Osteoblast (primary cell): Measurements from ENCODE around the gene MRGPRG. TPM values are rescaled to one million over a fixed set of nuclear protein-coding genes. Genes with fewer than 3 reads are reported as not detected.
"Not testable (repeated sequence)": the region's sequence is repeated elsewhere in the genome, so short reads cannot be mapped to it uniquely, and the experiment has no call there.

Experiments
- DNase-seq: peaks from one replicate; pipeline ENCODE4 v3.0.0; 2011; ENCODE audit warnings: low spot score, mixed read lengths; ENCODE audit not compliant: insufficient read length; ENCODE audit errors: missing footprints
- H2AFZ ChIP-seq: 2 replicates; pipeline ENCODE4 v1.6.0; 2011; ENCODE audit warnings: mild to moderate bottlenecking, low read length
- H3K27ac ChIP-seq: 2 replicates; pipeline ENCODE4 v1.5.1; 2011; ENCODE audit warnings: mild to moderate bottlenecking, low read depth, low read length, moderate library complexity
- H3K27me3 ChIP-seq: 2 replicates; pipeline ENCODE4 v1.6.0; 2012; ENCODE audit warnings: mild to moderate bottlenecking, control low read depth, inconsistent platforms, low read length, moderate library complexity; ENCODE audit not compliant: insufficient read depth
- H3K36me3 ChIP-seq: 2 replicates; pipeline ENCODE4 v1.5.1; 2011; ENCODE audit warnings: mild to moderate bottlenecking, low read length, control low read depth, moderate library complexity; ENCODE audit not compliant: insufficient read depth
- H3K4me1 ChIP-seq: 2 replicates; pipeline ENCODE4 v1.5.1; 2011; ENCODE audit warnings: mild to moderate bottlenecking, low read length, control low read depth, moderate library complexity; ENCODE audit not compliant: insufficient read depth
- H3K4me2 ChIP-seq: 2 replicates; pipeline ENCODE4 v1.6.0; 2011; ENCODE audit warnings: mild to moderate bottlenecking, low read length; ENCODE audit not compliant: insufficient read depth
- H3K4me3 ChIP-seq: fragments of 200-600 bp; sonication (generic); 3 replicates; pipeline ENCODE4 v1.5.1; 2012; ENCODE audit warnings: mild to moderate bottlenecking, low read length, inconsistent platforms; ENCODE audit not compliant: insufficient read depth
- H3K79me2 ChIP-seq: 2 replicates; pipeline ENCODE4 v1.6.0; 2012; ENCODE audit warnings: mild to moderate bottlenecking, low read length, control low read depth, inconsistent platforms; ENCODE audit not compliant: insufficient read depth
- H3K9me3 ChIP-seq: 2 replicates; pipeline ENCODE4 v1.5.1; 2011; ENCODE audit warnings: low read depth, low read length, control low read depth
- H4K20me1 ChIP-seq: 2 replicates; pipeline ENCODE4 v1.6.0; 2012; ENCODE audit warnings: mild to moderate bottlenecking, low read length, control low read depth; ENCODE audit not compliant: insufficient read depth
- CTCF ChIP-seq: IDR thresholded peaks from 2 replicates; pipeline ENCODE4 v1.5.1; 2011; ENCODE audit warnings: mild to moderate bottlenecking, low read depth, low read length, moderate library complexity; ENCODE audit errors: extremely low read depth
- total RNA-seq: library from RNA; depleted of rRNA; stranded (reverse); fragments of >200 nt; gene quantifications from 2 replicates; pipeline ENCODE4 v1.2.3, GENCODE V29; 2012

Gene MRGPRG
- not detected in 2 replicates for total RNA-seq

- Histone ChIP-seq H3K36me3 (no peaks in the 10 kb centered on the region), H2AFZ (no peak within 1 kb of the TSS), H3K27ac (no peak within 1 kb of the TSS), H3K4me2 (no peak within 1 kb of the TSS), H4K20me1 (no peaks in the 10 kb centered on the region), H3K4me1 (no peaks in the 10 kb centered on the region), H3K27me3 (peaks cover 24% of the 10 kb centered on the region), H3K9me3 (no peaks in the 10 kb centered on the region), H3K4me3 (no peak within 1 kb of the TSS), H3K79me2 (no peaks in the 10 kb centered on the region)
- DNase-seq, result peak; percentile 81
- TF ChIP-seq CTCF, result no peak
Observed at GRCh38 chr11:3218483-3219280, at the start of gene MRGPRG. TSS of gene MRGPRG (minus strand) at chr11:3218813. CDS start at chr11:3218813, 0 bp downstream.

- H3K9me3 ChIP-seq, H3K27ac ChIP-seq, H3K4me3 ChIP-seq, DNase-seq, H4K20me1 ChIP-seq, H3K36me3 ChIP-seq, H2AFZ ChIP-seq, H3K27me3 ChIP-seq, H3K4me2 ChIP-seq, H3K4me1 ChIP-seq, H3K79me2 ChIP-seq: not testable (repeated sequence)
Observed at GRCh38 chr11:3262548-3262947, 43.9 kb upstream of the MRGPRG start.

GRCh38 chr11:3261831-3262230, 43.2 kb upstream of the MRGPRG start:
- not testable (repeated sequence) for H3K27me3 ChIP-seq, H3K27ac ChIP-seq, H3K36me3 ChIP-seq, H3K4me2 ChIP-seq, H3K79me2 ChIP-seq, H2AFZ ChIP-seq, H3K4me3 ChIP-seq, H3K4me1 ChIP-seq, H3K9me3 ChIP-seq, DNase-seq, H4K20me1 ChIP-seq

GRCh38 chr11:3257509-3257908, 38.9 kb upstream of the MRGPRG start:
- H3K27ac ChIP-seq, H3K79me2 ChIP-seq, H3K4me2 ChIP-seq, H3K4me1 ChIP-seq, H3K27me3 ChIP-seq, H3K4me3 ChIP-seq, H3K9me3 ChIP-seq, H3K36me3 ChIP-seq, H4K20me1 ChIP-seq, DNase-seq, H2AFZ ChIP-seq: not testable (repeated sequence)

GRCh38 chr11:3255241-3255640, 36.6 kb upstream of the MRGPRG start:
- not testable (repeated sequence) for H4K20me1 ChIP-seq, DNase-seq, H3K4me1 ChIP-seq, H3K79me2 ChIP-seq, H3K27me3 ChIP-seq, H3K9me3 ChIP-seq, H3K4me2 ChIP-seq, H2AFZ ChIP-seq, H3K27ac ChIP-seq, H3K4me3 ChIP-seq, H3K36me3 ChIP-seq

- H3K4me3 ChIP-seq, H3K27ac ChIP-seq, H3K79me2 ChIP-seq, H3K36me3 ChIP-seq, H3K4me1 ChIP-seq, DNase-seq, H3K9me3 ChIP-seq, H2AFZ ChIP-seq, H3K27me3 ChIP-seq, H3K4me2 ChIP-seq, H4K20me1 ChIP-seq: not testable (repeated sequence)
Observed at GRCh38 chr11:3254773-3255172, 36.2 kb upstream of the MRGPRG start.
